A549 treated with Mapracorat at 1 μM for 4 hours (cell line): ENCODE results near the gene PRAC2. TPM values are rescaled to one million over a fixed set of nuclear protein-coding genes. Genes with fewer than 3 reads are reported as not detected.

Experiments
- total RNA-seq: library from RNA; stranded (reverse); fragments of 200-300 nt; extraction: Qiagen RNA extraction; gene quantifications from 5 replicates; pipeline ENCODE4 v1.2.3, GENCODE V29; 2022

The PRAC2 gene
- not detected in 5 replicates for total RNA-seq

DNA sequence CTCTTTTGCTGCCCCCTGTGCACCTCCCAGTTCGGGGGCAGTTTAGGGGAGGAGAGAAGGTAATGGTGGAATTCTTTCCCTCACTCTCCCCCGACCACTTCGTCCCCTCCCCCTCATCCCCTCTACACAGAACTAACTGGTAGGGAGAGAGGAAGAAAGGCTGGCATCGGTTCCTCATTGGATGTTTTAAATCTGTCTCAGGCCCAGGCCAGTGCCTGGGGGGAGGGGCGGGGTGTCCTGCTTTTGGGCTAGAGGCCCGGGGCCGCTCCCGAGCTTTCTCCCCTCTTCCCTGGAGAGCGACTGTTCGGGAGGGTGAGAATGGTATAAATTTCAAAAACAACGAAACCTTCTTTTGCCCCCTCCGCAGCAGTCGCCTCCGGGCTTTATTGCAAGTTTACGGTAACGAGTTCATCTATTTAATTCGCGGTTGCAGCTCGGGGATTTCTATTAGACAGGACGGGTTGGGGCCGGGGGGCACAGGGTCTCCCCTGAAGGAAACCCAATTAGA lies at the start of gene PRAC2:
PRAC2 (plus strand) TSS at position 271 of the 508 bp plus-strand sequence. CDS start 1,226 bp downstream, outside the sequence.

GRCh38 chr17:48722201-48722907 lies 631 bp upstream of the PRAC2 start, which contains the start of gene PRAC1:
Gene PRAC1, minus strand, starts transcription at chr17:48722518. Its CDS starts 126 bp downstream, at chr17:48722392.

GRCh38 chr17:48728232-48729231 lies 5.5 kb downstream of the PRAC2 start, which contains the start of gene HOXB13:
Gene HOXB13, minus strand, starts transcription at chr17:48728750. Its CDS starts 157 bp downstream, at chr17:48728593.

Other genes starting within 250 kb of the PRAC2 start
- gene HOXB1, start 192.2 kb upstream of the PRAC2 start, total RNA-seq = not detected in 5 replicates
- gene HOXB2, start 178.1 kb upstream of the PRAC2 start, total RNA-seq = 0.32 to 0.59 TPM (median 0.48 TPM) in 5 replicates
- gene HOXB4, start 144.8 kb upstream of the PRAC2 start, total RNA-seq = 0.06 to 0.21 TPM (median 0.14 TPM) in 5 replicates
- gene HOXB3, start 132.9 kb upstream of the PRAC2 start, total RNA-seq = 4.2 to 6.1 TPM (median 5.1 TPM) in 5 replicates
- 1.4 to 2.8 TPM (median 2.6 TPM) in 5 replicates for gene HOXB5, start 129.4 kb upstream of the PRAC2 start, total RNA-seq
- 2.9 to 5.9 TPM (median 5.1 TPM) in 5 replicates for gene HOXB6, start 118.2 kb upstream of the PRAC2 start, total RNA-seq
- 30.6 to 34.4 TPM (median 32.6 TPM) in 5 replicates for gene HOXB7, start 112.2 kb upstream of the PRAC2 start, total RNA-seq
- gene HOXB8, start 107.9 kb upstream of the PRAC2 start, total RNA-seq = 6.2 to 8.3 TPM (median 7.0 TPM) in 5 replicates
- gene HOXB9, start 96.8 kb upstream of the PRAC2 start, total RNA-seq = 6.9 to 8.0 TPM (median 7.6 TPM) in 5 replicates
- not detected in 5 replicates for gene PRAC1, start 667 bp upstream of the PRAC2 start, total RNA-seq
- 1.8 to 2.4 TPM (median 2.1 TPM) in 5 replicates for gene HOXB13, start 5.6 kb downstream of the PRAC2 start, total RNA-seq
- gene TTLL6, start 94.0 kb downstream of the PRAC2 start, total RNA-seq = 0.33 to 0.75 TPM (median 0.49 TPM) in 5 replicates
- gene CALCOCO2, start 107.8 kb downstream of the PRAC2 start, total RNA-seq = 59.2 to 91.7 TPM (median 79.1 TPM) in 5 replicates
- 487 to 715 TPM (median 564 TPM) in 5 replicates for gene ATP5MC1, start 169.6 kb downstream of the PRAC2 start, total RNA-seq
- gene UBE2Z, start 185.2 kb downstream of the PRAC2 start, total RNA-seq = 120 to 127 TPM (median 123 TPM) in 5 replicates
- gene SNF8, start 221.7 kb downstream of the PRAC2 start, total RNA-seq = 268 to 334 TPM (median 298 TPM) in 5 replicates
- gene GIP, start 245.4 kb downstream of the PRAC2 start, total RNA-seq = 4.2 to 5.3 TPM (median 4.8 TPM) in 5 replicates